A204.1 (cell line): Measurements from ENCODE around the gene HAUS8.
"Not testable (repeated sequence)": the region's sequence is repeated elsewhere in the genome, so short reads cannot be mapped to it uniquely, and the experiment has no call there.

Experiments
- FAIRE-seq: peaks from 2 replicates; lab custom pipeline; 2012; peaks lifted over from hg19 to GRCh38; lab: Jason Lieb, UNC

HAUS8 gene

DNA sequence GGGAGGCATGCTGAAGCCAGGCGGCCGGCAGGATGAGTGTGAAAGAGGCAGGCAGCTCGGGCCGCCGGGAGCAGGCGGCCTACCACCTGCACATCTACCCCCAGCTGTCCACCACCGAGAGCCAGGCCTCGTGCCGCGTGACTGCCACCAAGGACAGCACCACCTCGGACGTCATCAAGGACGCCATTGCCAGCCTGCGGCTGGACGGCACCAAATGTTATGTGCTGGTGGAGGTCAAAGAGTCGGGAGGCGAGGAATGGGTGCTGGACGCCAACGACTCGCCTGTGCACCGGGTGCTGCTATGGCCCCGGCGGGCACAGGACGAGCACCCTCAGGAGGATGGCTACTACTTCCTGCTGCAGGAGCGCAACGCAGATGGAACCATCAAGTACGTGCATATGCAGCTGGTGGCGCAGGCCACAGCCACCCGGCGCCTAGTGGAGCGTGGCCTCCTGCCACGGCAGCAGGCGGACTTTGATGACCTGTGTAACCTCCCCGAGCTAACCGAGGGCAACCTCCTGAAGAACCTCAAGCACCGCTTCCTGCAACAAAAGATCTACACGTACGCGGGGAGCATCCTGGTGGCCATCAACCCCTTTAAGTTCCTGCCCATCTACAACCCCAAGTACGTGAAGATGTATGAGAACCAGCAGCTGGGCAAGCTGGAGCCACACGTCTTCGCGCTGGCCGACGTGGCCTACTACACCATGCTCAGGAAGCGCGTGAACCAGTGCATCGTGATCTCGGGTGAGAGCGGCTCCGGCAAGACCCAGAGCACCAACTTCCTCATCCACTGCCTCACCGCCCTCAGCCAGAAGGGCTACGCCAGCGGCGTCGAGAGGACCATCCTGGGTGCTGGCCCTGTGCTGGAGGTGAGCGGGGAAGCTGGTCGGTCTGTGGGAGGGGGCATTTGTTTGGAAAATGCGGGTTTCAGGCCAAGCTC is 26.7 kb upstream of the HAUS8 start:
- no peak for FAIRE-seq

DNA sequence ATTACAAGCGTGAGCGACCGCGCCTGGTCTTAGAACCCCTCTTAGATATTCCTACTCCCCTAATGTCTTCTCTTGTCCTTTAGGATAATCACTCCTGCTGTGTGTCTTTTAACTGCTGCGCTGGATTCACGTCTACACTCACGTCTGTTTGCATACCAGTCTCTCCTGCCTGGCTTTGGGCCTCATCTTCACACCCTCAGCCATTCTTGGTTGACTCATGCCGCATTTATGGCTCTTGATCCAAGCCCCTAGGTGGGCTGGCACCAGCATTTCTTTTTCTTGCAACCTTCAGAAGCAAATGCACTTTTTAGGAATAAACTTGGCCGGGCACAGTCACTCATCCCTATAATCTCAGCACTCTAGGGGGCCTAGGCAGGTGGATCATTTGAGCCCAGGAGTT is 23.1 kb upstream of the HAUS8 start:
- no peak for FAIRE-seq

DNA sequence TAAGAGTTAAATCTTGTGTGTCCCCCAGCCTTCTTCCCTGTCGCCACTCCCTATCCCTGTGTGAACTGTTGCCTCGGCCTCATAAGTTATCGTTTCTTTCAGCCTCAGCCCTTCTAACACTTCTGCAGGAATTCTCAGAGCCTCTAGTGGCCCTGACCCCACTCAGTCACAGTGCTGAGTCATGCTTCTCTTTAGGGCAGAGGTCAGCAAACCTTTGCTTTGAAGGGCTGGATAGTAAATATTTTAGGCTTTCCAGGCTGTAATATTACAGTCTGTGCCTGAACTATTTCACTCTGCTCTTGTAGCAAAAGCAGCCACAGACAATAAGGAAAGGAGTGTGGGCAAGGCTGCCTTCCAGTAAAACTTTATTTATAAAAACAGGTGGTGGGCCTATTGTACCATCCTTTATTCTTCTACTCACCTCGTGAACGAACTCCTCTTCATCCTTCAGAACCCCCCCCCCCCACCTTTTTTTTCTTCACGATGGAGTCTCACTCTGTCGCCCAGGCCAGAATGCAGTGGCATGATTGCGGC is 22.4 kb upstream of the HAUS8 start:
- no peak for FAIRE-seq

DNA sequence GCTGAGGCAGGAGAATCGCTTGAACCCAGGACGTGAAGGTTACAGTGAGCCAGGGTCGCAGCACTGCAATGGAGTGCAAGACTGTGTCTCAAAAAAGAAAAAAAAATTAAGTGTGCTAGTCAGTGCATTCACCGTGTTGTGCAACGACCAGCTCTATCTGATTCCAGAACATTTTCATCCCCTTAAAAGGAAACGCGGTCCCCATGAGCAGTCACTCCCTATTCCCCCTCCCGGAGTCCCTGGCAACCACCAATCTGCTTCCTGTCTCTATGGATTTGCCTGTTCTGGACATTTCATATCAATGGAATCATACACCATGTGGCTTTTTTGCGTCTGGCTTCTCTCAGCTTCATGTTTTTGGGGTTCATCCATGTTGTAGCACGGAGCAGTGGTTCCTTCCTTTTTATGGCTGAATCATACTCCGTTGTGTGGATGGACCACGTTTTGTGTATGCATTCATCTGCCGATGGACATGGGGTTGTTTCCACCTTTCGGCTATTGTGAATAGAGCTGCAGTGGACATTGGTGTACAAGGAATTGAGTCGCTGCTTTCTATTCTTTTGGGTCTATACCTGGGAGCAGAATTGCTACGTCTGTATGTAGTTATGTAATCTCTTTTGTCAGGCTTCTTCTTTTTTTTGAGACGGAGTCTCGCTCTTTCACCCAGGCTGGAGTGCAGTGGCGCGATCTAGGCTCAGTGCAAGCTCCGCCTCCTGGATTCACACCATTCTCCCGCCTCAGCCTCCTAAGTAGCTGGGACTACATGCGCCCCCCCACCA is 20.1 kb upstream of the HAUS8 start:
- FAIRE-seq, result no peak

DNA sequence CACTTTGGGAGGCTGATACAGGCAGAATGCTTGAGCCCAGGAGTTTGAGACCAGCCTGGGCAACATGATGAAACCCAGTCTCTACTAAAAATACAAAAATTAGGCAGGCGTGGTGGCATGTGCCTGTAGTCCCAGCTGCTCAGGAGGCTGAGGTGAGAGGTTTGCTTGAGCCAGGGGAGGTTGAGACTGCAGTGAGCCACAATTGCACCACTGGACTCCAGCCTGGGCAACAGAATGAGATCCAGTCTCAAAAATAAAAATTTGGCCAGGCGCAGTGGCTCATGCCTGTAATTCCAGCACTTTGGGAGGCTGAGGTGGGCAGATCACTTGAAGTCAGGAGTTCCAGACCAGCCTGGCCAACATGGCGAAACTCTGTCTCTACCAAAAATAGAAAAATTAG is 19.4 kb upstream of the HAUS8 start:
- not testable (repeated sequence) for FAIRE-seq

DNA sequence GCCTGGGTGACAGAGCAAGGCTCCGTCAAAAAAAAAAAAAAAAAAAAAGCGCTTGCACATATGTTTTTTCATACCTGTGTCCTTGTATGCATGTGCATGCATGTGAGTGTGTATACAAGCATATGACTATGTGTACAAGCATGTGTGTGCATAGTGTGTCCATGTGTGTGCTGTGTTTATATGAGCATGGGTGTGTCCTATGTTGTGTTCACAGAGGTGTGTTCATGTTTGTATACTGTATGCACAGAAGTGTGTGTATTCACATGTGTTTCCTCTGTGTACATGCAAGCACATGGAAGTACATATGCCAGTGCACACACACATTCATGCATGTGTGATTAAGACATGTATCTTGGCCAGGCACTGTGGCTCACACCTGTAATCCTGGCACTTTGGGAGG is 17.4 kb upstream of the HAUS8 start:
- no peak for FAIRE-seq

DNA sequence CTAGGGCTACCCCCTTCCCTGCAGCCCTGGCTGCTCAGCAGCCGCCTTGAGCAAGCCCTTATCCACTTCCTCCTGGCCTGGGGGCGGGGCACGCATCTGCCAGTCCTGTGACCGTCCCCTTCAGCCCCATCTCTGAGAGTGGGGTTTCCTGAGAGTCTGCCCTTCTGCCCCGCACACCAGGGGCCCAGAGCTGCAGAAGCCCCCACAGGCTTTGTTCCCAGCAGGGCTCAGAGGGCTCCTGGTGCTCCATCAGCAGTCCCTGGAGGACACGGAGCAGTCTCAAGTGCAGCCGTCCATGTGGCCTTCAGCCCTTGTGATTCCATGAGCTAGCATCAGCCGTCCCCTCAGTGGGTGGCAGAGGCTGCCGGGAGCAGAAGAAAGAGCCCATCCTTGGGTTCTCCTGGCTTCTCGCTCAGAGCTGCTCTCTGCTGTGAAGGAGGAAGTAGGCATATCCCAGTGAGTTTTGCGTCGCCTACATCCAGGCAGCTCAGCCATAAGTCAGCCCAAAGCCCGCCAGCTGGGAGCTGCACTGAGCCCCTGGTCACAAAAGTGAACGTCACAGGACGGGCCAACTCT is 16.6 kb upstream of the HAUS8 start:
- FAIRE-seq, result no peak

DNA sequence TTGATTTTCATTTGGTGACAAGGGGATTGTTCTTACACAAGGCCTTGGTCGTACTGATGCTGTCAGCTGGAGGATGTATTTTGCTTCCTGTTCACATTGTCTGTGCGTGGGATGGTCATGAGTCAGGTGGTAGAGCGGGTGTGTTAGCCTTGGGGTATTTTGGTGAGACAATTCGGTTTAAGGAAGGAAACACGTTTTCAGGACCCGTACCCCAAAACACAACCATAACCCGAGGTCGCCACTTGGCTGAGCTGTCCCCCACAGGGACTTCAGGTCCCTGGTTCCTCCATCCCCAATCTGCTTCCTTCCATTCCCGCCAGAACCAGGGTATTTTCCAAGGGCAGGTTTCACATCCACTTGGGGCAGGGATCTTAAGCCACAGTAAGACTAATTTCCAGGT is 15.3 kb upstream of the HAUS8 start:
- FAIRE-seq, result no peak

DNA sequence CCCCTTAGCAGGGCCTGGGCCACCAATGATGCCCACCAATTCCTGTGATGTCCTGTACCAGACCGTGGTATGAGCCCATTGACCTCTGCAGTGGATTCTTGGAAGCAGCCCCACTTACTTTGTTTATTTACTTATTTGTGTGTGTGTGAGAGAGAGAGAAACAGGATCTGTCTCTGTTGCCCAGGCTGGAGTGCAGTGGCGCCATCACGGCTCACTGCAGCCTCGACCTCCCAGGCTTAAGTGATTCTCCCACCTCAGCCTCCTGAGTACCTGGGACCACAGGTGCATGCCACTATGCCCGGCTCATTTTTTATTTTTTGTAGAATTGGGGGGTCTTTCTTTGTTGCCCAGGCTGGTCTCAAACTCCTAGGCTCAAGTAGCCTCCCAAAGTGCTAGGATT is 13.3 kb upstream of the HAUS8 start:
- no peak for FAIRE-seq

DNA sequence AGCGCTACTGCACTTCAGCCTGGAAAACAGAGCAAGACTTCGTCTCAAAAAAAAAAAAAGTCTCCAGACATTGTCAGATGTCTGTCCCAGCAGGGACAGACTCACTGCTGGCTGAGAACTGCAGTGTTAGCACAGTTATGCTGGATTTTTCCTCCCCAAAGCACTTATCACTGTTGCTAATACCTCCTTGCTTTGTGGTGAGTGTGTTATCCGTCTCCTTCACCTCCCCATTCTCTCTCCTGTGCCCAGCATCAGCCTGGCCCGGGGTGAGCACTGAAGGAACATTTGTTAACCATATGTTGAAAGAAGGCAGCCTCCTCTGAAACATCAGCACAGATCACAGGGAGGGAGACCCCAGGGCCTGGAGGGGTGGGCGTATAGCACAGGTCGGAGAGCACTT is 11.6 kb upstream of the HAUS8 start:
- FAIRE-seq, result no peak

DNA sequence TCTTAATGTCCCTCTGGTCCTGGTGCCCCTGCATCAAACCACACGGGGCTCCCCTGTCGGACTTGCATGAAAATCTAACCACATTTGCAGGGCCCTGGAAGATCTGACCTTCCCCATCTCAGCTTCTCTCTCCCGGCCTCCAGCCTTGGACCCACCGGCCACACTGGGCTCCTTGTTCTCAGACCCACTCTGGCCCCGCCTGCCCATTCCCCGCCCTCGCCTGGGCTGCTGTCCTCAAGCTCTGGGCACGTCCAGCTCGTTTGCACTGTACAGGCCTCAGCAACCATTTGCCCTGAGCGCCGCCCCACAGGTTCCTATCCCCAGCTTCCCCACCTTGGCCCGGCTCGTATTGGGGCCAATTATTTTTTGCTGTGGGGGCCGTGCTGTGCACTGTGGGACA is 10.9 kb upstream of the HAUS8 start:
- no peak for FAIRE-seq

DNA sequence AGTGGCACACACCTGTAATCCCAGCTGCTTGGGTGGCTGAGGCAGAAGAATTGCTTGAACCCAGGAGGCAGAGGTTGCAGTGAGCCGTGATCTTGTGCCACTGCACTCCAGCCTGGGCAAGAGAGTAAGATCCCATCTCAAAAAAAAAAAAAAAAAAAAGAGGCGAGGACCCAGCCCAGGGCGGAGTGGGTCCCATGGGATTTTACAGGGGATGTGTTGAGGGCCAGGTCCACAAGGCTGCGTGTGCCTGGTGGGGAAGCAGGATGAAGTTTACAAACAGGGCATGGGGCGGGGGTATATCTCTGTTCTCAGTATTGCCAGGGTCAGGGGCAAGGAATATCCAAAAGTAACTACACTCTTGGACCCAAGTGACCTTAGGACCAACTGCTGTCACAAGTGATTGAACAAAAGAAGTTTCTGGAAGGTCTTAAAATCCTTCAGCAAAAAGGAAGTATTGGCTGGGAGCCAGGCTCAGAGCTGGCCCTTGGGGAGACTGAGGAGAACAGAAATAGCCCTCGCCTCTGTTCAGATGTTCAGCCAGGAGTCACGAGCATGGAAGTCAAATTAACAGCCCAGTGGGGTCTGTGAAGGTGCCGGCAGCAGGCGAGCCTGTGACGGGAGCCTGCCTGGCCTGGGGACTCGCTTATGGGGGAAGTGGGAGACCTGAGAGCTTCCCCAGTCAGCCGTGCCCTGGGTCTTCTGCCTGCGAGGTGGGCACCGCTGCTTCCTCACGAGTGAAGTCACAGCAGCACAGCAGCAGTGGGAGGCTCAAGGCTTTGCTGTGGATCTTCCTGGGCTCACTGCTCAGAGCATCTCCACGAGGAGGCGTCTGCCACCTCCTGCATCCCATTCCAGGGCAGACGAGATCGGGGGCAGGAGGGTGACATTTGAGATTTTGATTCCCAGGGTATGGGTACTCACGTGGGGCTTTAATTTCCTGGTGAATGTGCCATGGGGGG is 6.7 kb upstream of the HAUS8 start:
- FAIRE-seq, result no peak

DNA sequence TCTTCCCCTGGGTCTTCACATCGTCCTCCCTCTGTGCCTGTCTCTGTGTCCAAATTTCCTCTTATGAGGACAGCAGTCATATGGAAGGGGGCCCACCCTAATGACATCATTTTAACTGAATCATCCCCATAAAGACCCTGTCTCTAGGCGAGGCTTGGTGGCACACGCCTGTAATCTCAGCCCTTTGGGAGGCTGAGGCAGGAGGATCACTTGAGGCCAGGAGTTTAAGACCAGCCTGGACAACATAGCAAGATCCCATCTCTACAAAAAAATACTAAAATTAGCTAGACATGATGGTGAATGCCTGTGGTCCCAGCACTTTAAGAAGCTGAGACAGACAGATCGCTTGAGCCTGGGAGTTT is 5.2 kb upstream of the HAUS8 start:
- FAIRE-seq, result no peak

DNA sequence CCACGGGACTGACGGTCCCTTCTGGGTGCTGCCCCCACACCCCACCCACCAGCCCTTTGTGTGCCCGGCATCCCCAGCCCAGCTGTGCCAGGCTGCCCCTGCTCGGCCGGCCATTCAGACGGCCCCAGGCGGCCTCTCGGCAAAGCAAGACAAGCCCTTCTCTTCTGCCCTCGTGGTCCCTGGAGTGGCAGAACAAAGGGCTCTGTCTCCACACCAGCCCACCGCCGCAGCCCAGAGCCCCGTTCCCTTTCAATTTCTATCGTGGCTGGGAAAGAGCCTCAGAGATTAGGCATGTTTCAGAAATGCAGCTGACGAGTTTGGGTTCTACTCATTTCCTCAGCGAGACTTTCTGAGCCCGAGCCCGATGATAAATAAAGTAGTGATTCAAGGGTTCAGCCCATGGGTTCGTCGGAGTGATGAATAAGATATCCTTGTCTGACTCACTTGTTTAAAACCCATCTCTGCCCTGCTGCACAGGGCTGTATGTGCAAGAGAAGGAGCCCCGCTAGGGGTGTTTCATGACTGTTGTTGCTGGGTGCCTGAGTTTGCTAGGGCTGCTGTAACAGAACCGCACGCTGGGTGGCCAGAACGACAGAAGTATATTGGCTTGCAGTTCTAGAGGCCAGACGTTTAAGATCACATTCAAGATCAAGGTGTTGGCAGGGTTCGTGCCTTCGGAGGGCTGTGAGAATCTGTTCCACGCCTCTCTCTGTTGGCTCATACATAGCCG is 4.6 kb upstream of the HAUS8 start:
- peak; percentile 54 for FAIRE-seq

DNA sequence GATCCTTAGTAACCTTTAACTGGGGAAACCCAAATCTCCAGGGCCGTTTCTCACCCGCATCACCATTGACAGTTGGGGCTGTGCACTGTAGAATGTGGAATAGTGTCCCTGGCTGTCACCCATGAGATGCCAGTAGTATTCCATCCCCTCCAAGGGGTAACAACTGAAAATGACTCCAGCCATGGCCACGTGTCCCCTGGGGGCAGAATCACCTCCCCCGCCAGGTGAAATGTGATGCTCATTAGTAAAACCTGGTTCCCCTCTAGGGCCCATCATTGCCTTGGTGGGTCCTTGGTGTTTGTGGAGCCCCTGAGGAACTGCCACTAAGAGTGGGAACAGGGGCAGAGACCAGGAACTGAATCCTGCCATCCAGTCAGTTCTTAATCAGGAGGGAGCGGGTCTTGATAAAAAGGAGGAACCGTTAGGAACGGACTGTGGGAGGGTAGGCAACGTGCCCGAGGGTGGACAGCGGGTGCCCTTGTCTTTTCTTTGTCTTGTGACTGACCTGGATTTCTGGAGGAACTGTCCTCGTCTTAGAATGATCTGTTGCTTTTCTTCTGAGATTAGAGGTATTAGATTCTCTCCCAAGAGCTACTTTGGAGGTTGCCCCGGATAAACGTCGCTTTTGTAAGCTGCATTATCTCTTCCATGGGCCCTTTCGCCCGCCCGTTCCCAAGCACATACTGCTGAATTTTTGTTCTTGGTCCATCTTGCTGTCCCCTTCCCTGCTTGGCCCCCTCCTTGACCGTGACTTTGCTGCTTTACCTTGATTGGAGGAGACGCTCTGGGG is 3.9 kb upstream of the HAUS8 start:
- no peak for FAIRE-seq

DNA sequence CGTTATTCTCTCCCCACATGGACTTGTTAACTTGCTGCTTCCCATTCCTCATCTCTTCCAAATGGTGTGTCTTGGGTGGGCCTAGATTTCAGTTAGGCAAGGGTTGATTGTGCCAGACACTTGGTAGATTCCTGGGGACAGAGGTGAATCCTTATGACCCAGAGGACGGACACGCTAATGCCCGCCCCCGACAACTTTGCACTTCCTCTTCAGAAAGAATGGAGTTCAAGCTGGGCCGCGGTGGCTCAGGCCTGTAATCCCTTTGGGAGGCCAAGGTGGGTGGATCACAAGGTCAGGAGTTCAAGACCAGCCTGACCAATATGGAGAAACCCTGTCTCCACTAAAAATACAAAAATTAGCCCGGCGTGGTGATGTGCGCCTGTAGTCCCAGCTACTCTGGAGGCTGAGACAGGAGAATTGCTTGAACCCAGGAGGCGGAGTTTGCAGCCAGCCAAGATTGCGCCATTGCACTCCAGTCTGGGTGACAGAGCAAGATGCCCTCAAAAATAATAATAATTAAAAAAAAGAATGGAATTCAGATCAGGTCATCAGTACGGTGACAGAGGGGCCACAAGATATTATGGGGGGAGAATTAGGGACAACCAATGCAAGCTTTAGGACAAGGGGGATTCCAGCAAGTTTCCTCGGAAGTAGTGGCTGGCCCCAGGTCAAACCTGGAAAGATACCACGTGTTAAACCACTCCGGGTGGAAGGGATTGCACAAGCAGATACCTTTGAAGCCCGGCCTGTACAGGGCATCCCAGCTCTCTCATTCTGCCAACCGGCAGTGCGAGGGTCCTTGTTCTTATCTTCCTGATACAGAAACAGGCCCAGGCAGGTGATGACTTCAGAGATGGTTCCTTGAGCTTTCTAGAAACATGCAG is 3.0 kb upstream of the HAUS8 start:
- no peak for FAIRE-seq

DNA sequence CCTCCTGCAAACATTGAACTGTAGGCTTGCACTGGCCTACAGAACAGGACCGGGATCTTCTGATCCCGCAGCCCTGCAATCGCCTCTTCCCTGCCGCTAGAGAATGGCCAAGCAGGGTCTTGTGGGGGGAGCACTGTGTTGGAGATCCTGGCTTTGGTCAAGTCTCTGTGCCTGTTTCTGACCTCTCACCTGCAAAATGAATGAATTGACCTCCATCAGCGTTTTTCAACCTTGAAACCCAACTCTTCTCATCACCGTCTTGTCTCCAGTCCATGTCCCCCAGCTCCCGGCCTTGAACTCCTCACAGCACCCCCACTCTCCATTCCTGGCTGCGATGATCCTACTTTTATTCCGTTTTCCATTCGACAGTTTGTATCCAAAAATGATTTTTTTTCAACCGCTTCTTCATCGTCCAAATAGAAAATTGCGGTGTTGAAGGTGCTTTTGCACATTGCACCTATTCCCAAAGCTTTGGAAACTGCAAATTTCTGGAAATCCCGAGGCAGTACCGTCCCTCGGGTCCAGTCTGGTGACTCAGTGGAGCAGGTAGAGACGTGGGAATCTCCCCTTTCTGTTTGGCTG is 2.3 kb upstream of the HAUS8 start:
- no peak for FAIRE-seq

DNA sequence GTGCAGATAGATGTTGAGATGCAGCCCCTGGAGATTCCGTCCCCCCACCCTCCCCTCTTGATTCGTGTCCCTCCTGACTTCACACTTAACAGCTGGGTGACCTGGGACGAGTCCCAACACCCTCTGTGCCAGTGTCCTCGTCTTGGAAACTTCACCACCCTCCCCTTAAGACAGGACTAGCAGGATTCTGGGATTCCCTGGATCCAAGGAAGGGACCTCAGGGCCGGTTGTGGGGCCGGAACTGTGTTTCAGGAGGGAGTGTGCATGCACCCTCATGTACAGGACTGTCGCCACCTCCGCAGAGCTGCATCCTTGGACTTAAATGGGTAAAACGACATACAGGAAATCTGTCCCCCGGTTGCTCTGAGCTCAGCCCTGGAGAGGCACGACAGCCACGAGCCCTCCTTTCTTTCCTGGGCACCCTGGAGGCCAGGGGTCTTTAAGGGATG is 1.3 kb upstream of the HAUS8 start:
- no peak for FAIRE-seq
